SK-N-SH treated with all-trans-retinoic acid at 6 μM for 48 hours (cell line): ENCODE data around the gene PLB1.

Experiments
- ARNTL ChIP-seq: fragments of 450-650 bp; formaldehyde crosslinking; IDR thresholded peaks from 2 replicates; pipeline ENCODE4 v1.5.0; 2020; ENCODE audit warnings: low read depth, mild to moderate bottlenecking, moderate library complexity, borderline replicate concordance
- CSDC2 ChIP-seq: fragments of 250-450 bp; sonication (Bioruptor Pico); IDR thresholded peaks from 2 replicates; pipeline ENCODE4 v1.5.0; 2020; ENCODE audit warnings: mild to moderate bottlenecking, moderate library complexity
- PATZ1 ChIP-seq: fragments of 250-450 bp; sonication (Bioruptor Pico); IDR thresholded peaks from 2 replicates; pipeline ENCODE4 v1.8.0; 2020; ENCODE audit warnings: mild to moderate bottlenecking, moderate library complexity, borderline replicate concordance
- ZC3H10 ChIP-seq: fragments of 250-450 bp; sonication (Bioruptor Pico); IDR thresholded peaks from 2 replicates; pipeline ENCODE4 v1.5.1; 2021; ENCODE audit warnings: mild to moderate bottlenecking, moderate library complexity
- ZFP3 ChIP-seq: fragments of 250-450 bp; sonication (Bioruptor Pico); IDR thresholded peaks from 2 replicates; pipeline ENCODE4 v1.5.0; 2020; ENCODE audit warnings: mild to moderate bottlenecking, moderate library complexity
- ZFP30 ChIP-seq: fragments of 450-650 bp; formaldehyde crosslinking; IDR thresholded peaks from 2 replicates; pipeline ENCODE4 v1.5.0; 2022; ENCODE audit warnings: mild to moderate bottlenecking, moderate library complexity
- TF ChIP-seq, protein P1 (sequence below): fragments of 250-450 bp; sonication (Bioruptor Pico); IDR thresholded peaks from 2 replicates; pipeline ENCODE4 v1.5.0; 2020; ENCODE audit warnings: mild to moderate bottlenecking, moderate library complexity
- TF ChIP-seq, protein P2 (sequence below): fragments of 250-450 bp; sonication (Bioruptor Pico); IDR thresholded peaks from 2 replicates; pipeline ENCODE4 v1.8.0; 2021; ENCODE audit warnings: low read depth, mild to moderate bottlenecking, moderate library complexity, borderline replicate concordance

GRCh38 chr2:28644760-28645159 is 148.9 kb downstream of the PLB1 start:
- TF ChIP-seq ZFP30 (CRISPR knock-in tag) (no peak), ZFP3 (CRISPR knock-in tag) (no peak), ARNTL (CRISPR knock-in tag) (no peak), CSDC2 (no peak), ZC3H10 (CRISPR knock-in tag) (no peak), PATZ1 (CRISPR knock-in tag) (no peak)
- TF ChIP-seq, protein P1, sequence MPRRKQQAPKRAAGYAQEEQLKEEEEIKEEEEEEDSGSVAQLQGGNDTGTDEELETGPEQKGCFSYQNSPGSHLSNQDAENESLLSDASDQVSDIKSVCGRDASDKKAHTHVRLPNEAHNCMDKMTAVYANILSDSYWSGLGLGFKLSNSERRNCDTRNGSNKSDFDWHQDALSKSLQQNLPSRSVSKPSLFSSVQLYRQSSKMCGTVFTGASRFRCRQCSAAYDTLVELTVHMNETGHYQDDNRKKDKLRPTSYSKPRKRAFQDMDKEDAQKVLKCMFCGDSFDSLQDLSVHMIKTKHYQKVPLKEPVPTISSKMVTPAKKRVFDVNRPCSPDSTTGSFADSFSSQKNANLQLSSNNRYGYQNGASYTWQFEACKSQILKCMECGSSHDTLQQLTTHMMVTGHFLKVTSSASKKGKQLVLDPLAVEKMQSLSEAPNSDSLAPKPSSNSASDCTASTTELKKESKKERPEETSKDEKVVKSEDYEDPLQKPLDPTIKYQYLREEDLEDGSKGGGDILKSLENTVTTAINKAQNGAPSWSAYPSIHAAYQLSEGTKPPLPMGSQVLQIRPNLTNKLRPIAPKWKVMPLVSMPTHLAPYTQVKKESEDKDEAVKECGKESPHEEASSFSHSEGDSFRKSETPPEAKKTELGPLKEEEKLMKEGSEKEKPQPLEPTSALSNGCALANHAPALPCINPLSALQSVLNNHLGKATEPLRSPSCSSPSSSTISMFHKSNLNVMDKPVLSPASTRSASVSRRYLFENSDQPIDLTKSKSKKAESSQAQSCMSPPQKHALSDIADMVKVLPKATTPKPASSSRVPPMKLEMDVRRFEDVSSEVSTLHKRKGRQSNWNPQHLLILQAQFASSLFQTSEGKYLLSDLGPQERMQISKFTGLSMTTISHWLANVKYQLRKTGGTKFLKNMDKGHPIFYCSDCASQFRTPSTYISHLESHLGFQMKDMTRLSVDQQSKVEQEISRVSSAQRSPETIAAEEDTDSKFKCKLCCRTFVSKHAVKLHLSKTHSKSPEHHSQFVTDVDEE (CRISPR knock-in tag) = no peak
- TF ChIP-seq, protein P2, sequence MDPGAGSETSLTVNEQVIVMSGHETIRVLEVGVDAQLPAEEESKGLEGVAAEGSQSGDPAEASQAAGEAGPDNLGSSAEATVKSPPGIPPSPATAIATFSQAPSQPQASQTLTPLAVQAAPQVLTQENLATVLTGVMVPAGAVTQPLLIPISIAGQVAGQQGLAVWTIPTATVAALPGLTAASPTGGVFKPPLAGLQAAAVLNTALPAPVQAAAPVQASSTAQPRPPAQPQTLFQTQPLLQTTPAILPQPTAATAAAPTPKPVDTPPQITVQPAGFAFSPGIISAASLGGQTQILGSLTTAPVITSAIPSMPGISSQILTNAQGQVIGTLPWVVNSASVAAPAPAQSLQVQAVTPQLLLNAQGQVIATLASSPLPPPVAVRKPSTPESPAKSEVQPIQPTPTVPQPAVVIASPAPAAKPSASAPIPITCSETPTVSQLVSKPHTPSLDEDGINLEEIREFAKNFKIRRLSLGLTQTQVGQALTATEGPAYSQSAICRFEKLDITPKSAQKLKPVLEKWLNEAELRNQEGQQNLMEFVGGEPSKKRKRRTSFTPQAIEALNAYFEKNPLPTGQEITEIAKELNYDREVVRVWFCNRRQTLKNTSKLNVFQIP (CRISPR knock-in tag) = no peak
